Hematopoietic multipotent progenitor cell treated with erythropoietin and hydrocortisone succinate and interleukin-3 and kit ligand, for 4 days (in vitro differentiated cells): ENCODE data around the gene DHDDS.

Source experiments
- DNase-seq: peaks from one replicate; pipeline ENCODE4 v3.0.0-alpha.2; 2015

The DHDDS gene

GRCh38 chr1:26418865-26419349 is 13.2 kb upstream of the DHDDS start:
- DNase-seq: no peak

GRCh38 chr1:26419494-26419893 is 12.6 kb upstream of the DHDDS start:
- DNase-seq: no peak

DNA sequence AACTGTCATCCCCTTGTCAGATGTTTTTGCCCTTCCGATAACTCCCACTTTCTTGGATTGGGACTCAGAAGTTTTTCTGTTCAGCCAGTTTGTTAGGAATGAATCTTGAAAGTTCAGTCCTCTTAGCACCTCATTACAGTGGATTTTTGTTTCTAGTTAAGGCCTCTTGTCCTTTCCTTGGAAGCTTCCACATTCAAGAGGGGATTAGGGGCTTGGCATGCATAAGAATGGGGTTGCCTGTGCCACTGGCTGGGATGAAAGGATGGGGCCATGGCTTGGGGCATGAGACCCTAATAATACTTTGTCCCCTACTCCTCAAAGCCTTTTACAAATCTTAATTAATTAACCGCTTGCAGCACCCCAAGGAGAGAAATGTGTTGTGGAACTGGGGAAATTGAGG is 2.4 kb upstream of the DHDDS start:
- no peak for DNase-seq

GRCh38 chr1:26432793-26433192 is 672 bp downstream of the DHDDS start:
- no peak for DNase-seq

DNA sequence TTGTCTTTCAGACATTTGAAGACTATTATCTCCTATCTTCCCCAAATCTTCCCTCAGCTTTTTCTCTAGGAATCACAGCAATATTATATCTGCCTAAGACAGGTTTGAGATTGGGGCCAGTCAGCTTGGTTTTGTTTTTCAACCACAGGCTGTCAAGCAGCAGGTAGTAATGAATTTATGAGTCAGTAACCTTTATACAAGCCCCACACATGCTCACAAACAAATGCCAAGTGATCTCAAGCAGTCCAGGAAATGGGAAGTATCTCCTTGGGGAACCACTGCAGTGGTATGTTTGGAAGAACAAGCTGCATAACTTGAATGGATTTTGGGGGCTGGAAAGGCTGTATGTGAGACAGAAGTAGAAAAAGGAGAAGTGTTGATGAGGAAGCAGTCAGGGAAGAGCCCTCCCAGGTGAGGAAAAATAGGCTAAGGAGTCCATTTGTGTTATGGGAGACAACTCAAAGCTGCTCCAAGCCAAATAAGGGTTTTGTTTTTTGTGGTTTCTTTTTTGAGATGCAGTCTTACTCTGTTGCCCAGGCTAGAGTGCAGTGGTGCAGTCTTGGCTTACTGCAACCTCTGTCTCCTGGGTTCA is 2.1 kb downstream of the DHDDS start:
- no peak for DNase-seq

DNA sequence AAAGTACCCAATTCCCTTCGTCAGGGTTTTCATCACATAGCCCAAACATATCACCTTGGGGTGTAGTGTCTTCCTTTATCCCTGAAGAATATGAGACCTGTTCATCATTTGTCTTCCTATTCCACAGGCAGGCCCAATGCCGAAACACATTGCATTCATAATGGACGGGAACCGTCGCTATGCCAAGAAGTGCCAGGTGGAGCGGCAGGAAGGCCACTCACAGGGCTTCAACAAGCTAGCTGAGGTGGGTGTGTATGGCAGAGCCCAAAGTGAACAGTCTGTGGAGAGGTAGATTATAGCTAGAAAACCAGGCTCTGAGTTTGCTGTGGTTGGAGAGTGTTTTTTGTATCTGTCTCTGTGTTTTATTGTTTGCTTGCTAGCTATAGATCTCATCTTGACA is 5.9 kb downstream of the DHDDS start:
- no peak for DNase-seq

- no peak for DNase-seq
These were observed 8.1 kb downstream of the DHDDS start for GRCh38 chr1:26440259-26440658.

GRCh38 chr1:26449868-26450267 is 17.7 kb downstream of the DHDDS start:
- no peak for DNase-seq

- peak; percentile 25 for DNase-seq
These were observed 18.8 kb downstream of the DHDDS start for GRCh38 chr1:26450908-26451307.

DNA sequence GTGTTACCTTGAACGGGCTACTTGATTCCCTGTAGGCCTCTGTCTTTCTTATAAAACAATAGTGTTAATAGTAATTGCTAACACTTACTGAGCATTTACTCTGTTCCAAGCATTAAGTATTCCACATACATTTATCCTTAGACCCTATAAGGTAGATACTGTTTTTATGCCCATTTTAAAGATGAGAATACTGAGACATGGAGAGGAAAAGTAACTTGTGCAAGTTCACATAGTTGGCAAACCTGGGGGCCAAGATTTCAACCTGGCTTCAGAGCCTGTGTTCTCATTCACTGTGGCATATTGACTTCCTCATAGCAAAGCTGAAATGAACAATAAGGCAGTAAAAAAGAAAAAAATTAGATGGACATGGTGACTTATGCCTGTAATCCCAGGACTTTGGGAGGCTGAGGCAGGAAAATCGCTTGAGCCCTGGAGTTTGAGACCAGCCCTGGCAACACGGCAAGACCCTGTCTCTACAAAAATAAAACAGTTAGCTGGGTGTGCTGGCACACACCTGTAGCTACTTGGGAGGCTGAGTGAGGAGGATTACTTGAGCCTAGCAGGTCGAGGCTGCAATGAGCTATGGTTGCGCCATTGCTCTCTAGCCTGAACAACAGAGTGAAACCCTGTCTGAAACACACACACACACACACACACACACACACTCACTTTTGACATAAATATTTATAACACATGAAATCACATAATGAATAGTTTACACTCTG is 20.5 kb downstream of the DHDDS start:
- DNase-seq: no peak

- no peak for DNase-seq
These were observed 27.0 kb downstream of the DHDDS start for GRCh38 chr1:26459148-26459547.

DNA sequence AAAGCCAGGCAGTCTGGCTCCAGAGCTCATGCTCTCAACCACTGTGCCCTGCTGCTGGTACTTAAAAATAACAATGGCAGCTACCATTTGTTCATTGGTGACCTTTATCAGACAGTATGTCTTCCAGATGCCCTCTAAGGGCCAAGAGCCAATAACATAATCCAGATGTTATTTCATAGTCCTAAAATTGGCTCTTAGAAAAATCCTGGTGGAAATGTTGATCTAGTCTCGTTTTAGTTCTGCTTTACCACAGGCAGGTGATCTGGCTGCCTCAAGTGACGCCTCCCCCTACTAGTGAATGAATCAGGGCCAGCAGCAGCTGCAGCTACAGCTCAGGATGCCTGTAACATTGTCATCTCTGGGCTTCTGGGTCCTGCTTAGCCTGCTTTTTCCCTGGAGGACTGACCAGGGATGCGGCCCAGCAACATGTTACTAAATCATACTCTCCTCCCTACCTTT is 27.5 kb downstream of the DHDDS start:
- DNase-seq: no peak

DNA sequence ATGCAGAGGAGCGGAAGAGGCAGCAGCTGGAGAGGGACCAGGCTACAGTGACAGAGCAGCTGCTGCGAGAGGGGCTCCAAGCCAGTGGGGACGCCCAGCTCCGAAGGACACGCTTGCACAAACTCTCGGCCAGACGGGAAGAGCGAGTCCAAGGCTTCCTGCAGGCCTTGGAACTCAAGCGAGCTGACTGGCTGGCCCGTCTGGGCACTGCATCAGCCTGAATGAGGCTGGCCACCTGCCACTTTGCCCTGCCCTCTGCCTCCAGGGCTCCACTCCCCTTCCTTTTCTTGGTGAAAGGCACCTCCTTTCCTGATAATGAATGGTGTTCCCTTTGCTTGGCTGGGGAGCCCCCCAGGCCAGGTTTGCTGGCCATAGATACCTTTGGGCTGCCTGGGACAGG is 36.8 kb downstream of the DHDDS start:
- no peak for DNase-seq

DNA sequence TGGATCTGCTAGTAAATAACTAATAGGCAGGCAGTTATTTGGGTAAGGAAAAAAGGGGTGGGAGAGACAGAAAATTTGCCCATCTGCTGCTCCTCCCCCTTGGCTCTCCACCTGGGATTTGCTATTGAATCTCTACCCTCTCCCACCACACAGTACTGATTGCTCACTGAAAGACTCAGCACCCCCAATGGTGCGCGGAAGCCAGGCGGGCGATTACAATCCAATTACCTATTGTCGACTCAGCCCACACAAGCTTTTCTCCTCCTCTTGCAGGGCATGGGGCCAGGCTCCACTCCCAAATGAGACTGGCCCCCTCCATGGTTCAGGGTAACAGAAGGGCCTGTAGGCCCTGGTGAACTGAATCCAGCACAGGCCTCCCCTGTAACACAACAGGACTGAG is 37.4 kb downstream of the DHDDS start:
- DNase-seq: no peak

DNA sequence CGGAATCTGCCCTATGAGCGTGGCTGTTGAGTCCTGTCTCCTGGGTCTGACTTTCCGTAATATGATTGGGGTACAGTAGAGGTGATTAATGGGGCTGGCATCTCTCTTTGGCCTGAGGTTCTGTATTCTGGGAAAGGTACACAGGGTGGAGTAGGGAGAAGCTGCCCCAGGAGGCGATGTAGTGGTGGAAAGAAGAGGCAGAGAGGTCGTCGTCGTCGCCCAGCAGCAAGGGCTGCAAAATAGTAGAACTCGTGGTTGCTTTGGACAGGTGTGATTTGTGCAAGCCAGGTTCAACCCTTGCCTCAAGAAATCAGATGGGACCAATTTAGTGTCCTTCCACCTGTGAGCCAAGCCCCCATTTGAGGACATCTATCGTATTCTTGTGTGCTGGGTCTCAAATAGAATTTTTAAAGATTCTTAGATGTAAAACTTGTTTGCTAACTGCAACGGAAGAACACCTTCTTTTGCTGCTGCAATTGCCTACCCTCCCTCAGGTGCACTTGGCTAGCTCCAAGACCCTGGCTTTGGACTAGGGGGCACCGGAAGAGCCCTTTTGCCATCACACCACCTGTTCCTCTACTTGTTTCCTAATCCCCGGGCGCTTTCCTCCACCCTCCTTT is 38.9 kb downstream of the DHDDS start:
- DNase-seq: no peak

- peak; percentile 68 for DNase-seq
These were observed 39.6 kb downstream of the DHDDS start for GRCh38 chr1:26471498-26472319.

DNA sequence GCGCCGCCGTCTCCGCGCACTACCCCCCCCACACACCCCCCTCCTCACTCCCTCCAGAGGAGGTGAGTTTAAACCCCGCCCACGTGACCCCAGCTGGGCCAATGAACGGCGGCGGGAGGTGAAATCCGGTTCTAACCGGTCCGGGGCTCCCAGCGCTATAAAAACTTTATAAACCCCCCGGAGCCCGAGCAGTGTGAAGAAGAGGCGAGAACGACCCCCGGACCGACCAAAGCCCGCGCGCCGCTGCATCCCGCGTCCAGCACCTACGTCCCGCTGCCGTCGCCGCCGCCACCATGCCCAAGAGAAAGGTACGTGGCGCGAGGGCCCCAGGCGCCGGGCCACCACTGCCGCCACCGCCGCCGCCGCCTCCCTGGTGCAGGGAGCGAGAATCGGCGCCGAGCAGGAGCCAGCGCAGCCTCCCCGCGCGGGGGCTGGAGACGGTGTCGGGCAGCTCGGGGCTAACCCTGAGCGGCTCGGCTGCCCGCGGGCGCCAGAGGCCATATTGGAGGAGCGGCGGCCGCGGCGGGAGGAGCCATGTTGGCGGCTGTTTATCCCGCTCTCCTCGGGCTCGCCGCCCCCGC is 40.3 kb downstream of the DHDDS start, which contains the start of gene HMGN2:
TSS of gene HMGN2 (plus strand) at position 121 of the 581 bp plus-strand sequence. CDS start at position 294, 173 bp downstream.
- peak; percentile 98 for DNase-seq

- DNase-seq: peak; percentile 97
These were observed 41.1 kb downstream of the DHDDS start for GRCh38 chr1:26472901-26473845.

DNA sequence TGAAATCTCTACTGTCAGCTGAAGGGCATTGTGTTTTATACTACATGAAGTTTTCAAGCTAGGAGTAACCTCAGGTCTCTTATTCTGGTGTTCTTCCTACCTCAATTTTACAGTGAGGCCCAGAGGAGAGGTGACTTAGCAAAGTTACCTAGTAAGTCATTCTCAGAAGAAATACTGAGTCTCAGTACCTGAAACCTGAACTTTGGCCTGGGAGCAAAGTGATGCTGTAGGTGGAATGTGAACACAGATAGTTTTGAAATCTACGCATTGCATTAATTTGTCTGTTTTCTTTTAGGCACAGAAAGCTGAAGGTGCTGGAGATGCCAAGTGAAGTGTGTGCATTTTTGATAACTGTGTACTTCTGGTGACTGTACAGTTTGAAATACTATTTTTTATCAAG is 42.7 kb downstream of the DHDDS start:
- DNase-seq: no peak

- no peak for DNase-seq
These were observed 43.9 kb downstream of the DHDDS start for GRCh38 chr1:26475989-26476388.

GRCh38 chr1:26476958-26477357 is 44.8 kb downstream of the DHDDS start:
- no peak for DNase-seq
